ENCODE measurements around the gene CEP152.

Gene CEP152

DNA sequence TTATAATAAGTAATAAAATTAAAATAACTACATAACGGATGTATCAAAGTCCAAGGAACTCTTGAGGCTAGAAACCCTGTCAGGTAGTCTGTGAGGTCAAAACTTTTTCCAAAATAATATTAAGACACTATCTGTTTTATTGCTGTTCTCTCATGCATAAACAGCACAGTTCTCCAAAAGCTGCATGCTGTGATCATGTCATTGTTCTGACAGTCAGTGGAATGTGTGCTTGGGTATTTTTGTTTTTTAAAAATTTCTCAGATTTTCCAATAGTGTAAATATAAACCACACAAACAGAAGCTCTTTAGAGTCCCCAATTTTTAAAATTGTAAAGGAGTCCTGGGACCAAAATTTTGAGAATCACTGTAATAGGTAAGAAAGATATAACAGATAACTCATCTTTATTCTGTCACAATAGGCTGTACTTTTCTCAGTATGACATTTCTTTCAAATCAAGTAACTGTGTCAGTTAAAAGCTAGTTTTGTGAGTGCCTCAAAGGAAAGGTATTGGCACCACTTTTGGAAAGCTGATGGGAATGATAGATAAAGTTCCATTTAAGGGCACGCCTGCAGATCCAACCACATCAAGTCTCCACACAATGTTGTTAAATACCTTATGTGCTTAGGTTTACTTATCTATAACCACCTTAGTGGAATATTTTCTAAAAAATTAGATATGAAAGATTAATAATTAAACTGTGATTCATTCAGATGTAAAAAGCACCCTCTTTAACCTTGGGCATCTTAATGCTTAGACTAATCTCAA is 49.3 kb downstream of the CEP152 start:
- DNase-seq: no peak

DNA sequence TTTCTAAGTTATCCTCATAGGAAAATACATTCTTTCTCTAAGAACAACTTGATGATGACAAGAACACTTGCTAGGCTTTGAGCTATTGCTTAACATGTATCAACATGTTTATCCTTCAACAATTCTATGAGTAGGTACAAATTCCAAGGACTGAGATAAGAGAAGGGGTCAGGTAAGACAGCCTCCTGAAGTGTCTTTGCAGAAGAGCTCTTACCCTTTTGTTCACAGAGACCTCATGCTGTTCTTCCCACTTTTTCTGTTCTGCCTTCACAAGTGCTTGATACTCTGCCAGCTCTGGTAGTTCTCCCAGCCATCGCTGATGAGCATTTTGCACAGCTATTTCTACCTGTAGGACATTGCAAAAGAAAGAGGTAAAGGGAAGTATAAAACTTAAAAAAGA is 50.9 kb downstream of the CEP152 start:
- DNase-seq: no peak

DNA sequence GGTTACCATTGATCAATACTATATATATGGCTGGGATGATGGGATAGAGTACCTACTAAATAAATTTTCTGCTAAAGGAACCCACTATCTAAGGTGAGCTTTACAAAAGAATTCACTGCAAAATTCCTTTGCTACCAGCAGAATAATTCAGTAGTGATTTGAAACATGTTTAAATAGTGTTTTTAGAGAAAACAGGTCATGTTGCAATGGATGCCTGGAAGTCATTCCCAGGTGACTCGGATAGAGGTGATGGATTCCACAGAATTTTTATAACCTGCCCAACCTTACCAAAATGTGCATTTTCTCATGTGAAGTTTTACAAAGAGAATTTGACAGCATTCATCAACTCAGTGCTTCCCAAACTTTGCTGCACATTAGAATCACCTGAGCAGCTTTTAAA is 53.2 kb downstream of the CEP152 start:
- no peak for DNase-seq

DNA sequence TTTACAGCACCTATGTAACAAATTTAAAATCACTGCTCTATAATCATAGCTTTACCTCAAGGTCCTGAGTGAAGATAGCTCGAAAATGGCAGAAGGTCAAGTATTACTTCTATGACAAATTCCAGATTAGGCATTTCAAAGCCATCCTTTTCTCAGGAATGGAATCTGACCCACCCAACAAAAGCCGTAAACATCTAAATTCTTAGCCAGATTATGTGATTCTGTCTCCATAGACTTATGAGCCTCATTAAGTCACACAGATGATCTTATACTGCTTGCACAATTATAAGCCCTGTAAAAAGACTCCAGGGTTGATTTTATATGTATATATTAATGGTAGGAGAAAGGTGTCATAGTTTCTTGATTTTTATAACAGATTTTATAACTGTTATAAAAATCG is 56.9 kb downstream of the CEP152 start:
- no peak for DNase-seq

DNA sequence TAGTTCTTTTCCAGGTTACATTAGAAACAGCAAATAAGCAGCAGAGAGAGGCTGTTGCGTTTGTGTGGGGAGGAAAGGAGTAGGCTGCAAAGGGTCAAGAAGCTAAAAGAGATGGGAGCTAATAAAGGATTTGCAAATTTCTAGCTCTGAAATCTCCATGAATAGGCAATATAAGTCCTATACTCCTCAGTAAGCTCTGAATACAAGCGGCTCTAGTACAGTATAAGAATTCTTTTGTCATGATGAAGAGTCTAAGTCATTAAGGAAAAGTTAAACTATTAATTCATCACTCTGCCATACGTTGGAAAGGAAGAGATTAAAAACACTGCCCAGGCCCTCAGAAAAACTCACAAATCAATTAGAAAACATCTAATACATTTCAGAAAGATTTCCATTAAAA is 59.3 kb downstream of the CEP152 start:
- DNase-seq: no peak

DNA sequence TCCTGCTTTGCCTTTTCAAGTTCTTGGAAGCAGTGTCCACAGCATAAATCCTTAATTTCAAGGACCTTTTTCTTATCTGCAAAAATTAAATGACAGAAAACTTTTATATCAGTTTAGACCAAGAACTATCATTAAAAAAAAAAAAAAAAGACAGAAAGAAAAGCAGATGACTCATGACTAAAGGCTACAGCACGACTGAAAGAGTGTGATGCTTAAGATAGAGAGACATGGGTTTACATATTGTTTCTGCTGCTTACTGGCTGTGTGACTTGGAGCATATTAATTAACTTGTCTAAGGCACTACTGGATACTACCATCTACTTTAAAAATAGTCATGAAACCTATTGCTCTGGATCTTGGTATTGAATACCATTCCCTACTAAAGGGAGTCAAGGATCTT is 62.3 kb downstream of the CEP152 start:
- no peak for DNase-seq

DNA sequence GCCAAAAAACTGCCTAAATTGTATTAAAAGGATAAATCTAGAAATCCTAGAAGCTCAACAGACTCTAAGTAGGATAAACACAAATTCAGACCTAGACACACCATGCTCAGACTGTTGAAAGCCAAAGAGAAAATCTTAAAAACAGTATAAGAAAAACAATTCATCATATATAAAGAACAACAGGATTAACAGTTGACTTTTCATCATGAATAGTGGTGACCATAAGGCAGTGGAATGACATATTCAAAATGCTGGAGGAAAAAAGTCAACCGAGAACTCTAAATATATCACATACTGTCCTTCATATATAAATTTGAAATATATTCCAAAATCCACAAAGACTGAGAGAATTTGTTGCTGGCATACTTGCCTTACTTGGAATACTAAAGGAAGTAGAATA is 77.3 kb downstream of the CEP152 start:
- no peak for DNase-seq

GRCh38 chr15:48730506-48730905 is 80.4 kb downstream of the CEP152 start:
- DNase-seq: no peak

DNA sequence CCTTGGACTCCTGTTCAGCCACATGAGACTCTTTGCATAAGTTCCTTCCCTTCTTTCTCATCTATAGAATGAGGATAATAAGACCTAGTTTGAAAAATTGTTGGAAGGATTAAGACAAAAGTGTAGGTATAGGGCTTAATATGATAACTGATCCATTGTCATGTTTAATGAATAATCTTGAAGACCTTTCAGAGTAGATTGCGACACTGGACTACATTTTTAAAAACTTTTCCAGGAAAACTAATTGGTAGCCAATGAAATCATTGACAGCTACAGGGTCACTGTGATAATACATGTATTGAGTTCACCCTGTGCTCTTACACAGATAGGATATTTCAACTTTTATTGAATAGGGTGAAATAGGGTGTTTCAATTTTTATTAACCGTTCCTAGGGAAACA is 86.9 kb downstream of the CEP152 start:
- no peak for DNase-seq

GRCh38 chr15:48722764-48723661 is 87.9 kb downstream of the CEP152 start:
- no peak for DNase-seq

DNA sequence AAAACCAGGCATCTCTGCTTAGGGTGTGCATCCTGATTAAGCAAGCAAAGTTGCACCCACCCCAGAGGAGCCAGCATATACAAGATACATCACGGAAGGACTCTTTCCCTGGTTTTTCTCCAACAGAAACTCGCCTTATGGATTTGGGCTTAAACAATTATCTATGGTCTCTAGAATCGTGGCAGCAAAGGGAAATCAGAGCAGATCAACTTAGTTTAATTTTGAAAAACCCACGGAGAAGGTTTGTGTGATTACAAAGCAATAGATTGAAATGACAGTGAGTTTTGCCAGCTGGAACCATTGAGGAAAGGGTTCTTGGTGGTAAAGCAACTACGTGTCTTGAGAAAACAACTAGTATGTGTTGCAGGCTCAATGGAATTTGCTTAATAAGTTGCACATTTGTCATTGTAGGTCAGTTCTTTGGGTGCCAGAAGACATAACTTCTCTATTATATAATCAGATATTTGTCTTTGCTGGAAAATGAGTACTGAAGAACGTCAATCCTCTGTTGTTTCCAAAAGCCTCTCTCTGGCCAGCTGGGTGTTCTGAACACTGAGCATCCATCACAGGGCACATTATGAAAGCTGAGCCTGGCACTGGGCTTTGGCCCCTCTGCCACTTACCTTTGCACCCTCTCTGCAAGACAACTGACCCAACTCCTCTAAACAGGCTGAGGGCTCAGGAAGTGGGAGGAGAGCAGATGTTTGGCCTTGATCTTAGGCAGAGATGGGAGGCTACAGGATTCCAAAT is 89.6 kb downstream of the CEP152 start:
- DNase-seq: no peak

- DNase-seq: no peak
Measured at GRCh38 chr15:48720646-48721045, 90.2 kb downstream of the CEP152 start.

DNA sequence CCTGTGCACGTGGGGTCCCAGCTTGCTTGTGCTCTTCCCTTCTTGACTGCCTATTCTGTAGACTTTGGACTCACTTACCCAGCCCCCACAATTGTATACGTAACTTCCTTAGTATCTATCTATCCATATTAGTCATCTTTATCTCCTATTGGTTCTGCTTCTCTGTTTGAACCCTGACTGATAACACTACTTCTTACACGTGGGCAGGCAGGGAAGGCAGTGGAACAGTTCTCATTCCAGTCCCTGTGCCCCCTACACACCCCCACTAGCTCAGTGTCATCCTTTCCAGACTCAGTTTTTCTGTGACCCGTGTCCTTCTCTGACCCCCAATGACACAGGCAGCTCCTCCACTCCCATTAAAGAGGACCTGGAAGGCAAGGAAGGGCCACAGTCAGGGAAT is 91.2 kb downstream of the CEP152 start:
- DNase-seq: no peak

GRCh38 chr15:48718646-48719045 is 92.2 kb downstream of the CEP152 start:
- DNase-seq: no peak

DNA sequence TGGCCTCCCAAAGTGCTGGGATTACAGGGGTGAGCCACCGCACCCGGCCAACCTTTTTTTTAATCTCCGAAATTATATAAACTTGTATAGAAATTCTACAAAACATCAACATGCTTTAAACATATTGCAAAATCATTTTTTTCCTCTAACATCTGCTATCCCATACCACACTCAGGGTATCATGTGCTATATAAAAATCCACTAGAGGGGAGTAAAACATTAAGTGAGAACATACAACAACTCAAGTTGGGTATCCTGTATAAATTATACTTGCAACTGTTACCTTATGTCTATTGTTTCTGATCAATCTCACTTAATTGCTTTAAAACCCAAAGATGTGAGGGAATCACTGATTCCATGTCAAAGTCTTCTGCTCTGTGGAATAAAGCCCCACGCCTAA is 93.4 kb downstream of the CEP152 start:
- no peak for DNase-seq

- DNase-seq: no peak
Measured at GRCh38 chr15:48712546-48712945, 98.3 kb downstream of the CEP152 start.

DNA sequence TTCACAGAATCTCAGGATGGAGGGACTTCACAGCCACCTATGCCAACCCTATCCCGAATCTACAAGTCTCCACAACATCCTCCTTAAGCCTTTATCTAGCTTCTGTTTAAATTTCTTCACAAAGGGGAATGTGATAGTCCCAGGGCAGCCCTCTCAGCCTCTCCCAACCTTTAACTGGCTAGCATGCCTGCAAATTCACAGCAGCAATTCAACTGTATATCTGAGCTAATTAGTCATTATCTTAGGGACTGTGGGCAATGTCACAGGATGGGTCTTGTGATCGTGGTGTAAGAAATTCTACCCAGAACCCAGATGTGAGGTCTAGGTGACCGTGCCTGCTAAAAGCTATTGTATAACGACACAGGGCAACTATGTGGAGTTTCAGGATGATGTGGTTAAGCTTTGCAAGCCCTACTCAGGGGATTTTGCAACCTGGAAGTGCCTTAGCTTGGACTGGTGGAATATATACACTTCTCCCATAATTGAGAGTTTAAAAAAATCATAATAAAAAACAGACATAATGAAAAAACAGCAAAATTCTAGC is 99.8 kb downstream of the CEP152 start:
- DNase-seq: no peak

- DNase-seq: no peak
Measured at GRCh38 chr15:48708641-48709040, 102.2 kb downstream of the CEP152 start.

- DNase-seq: no peak
Measured at GRCh38 chr15:48705381-48705780, 105.5 kb downstream of the CEP152 start.

DNA sequence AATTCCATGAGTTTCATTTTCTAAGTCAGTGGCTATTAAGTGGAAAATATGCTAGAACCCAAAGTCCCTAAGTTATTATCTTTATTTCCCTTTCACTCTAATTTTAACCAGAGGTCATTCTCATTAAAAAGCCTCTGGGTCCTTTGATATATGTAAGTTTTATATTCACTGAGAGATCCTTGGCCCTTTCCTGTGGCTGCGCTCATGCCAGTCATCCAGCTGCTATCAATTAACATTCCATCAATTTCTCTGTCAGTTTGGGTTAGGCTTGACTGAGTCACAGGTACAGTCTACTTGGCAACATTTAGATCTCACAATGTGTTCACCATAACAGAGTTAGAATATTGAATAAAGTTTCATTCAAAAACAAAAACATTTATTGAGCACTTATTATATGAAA is 107.3 kb downstream of the CEP152 start:
- DNase-seq: no peak

DNA sequence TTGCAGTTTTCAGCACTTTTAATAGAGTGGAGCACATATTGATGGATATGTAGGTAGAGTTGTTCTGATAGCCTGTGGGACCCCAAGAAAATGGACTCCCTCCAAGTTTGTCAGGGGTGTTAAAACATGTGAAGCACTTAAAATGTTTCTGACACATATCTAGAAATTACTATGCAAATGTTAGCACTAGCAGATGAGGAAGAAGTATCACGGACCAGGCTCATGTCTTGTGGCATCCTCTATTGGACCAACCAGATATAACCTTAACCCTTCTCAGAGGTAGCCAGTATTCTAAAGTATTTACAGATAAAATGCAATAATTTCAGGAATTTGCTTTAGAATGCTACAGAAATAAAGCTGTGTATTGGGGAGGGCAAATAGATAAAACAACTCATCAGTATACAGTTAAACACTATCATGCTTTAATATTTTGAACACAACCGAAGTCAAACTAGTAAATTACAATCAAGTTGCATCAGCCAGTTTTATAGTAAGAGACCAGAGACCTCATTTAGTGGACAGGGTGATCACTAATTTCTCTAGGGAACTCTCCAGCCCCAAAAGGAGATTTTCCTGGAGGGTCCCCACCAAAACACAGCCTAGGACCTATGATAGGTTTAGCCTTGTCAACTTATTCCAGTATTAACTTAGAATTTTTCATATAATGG is 108.2 kb downstream of the CEP152 start:
- no peak for DNase-seq

GRCh38 chr15:48696627-48697312 is 114.1 kb downstream of the CEP152 start:
- DNase-seq: no peak
